HepG2 (cell line): ENCODE results near the gene CD300C. TPM values are rescaled to one million over a fixed set of nuclear protein-coding genes. Genes with fewer than 3 reads are reported as not detected.

Experiments
- E2F2 ChIP-seq: sonication (generic); formaldehyde crosslinking; IDR thresholded peaks from 2 replicates; pipeline ENCODE4 v1.4.0; 2020; ENCODE audit warnings: missing genetic modification reagents, borderline replicate concordance
- EP300 ChIP-seq, 3 experiments: sonication (generic) in 1 of 3; formaldehyde crosslinking in 1 of 3; IDR thresholded peaks; 2 replicates each; pipeline versions ENCODE4 v1.5.1 to v1.6.1; 2011 to 2020; ENCODE audit warnings: low read depth in 2 of 3, low read length in 2 of 3, borderline replicate concordance in 1 of 3, improper control_type of control experiment in 1 of 3, mild to moderate bottlenecking in 1 of 3, missing genetic modification reagents in 1 of 3, moderate library complexity in 1 of 3
- FOXO1 ChIP-seq: sonication (generic); formaldehyde crosslinking; IDR thresholded peaks from 2 replicates; pipeline ENCODE4 v1.4.0; 2020; ENCODE audit warnings: missing genetic modification reagents
- GFI1 ChIP-seq: sonication (generic); formaldehyde crosslinking; IDR thresholded peaks from 2 replicates; pipeline ENCODE4 v1.5.0; 2020; ENCODE audit warnings: missing genetic modification reagents, mild to moderate bottlenecking, borderline replicate concordance
- GMEB1 ChIP-seq: sonication (generic); formaldehyde crosslinking; IDR thresholded peaks from 2 replicates; pipeline ENCODE4 v1.5.1; 2020; ENCODE audit warnings: missing genetic modification reagents, mild to moderate bottlenecking, borderline replicate concordance
- HBP1 ChIP-seq: IDR thresholded peaks from 2 replicates; pipeline ENCODE4 v1.6.1; 2016; ENCODE audit warnings: low read depth, control low read depth
- HOMEZ ChIP-seq: IDR thresholded peaks from 2 replicates; pipeline ENCODE4 v1.6.1; 2016; ENCODE audit warnings: low read depth
- HOXA5 ChIP-seq: sonication (generic); formaldehyde crosslinking; IDR thresholded peaks from 2 replicates; pipeline ENCODE4 v1.4.0; 2020; ENCODE audit warnings: missing genetic modification reagents
- KDM1A ChIP-seq: IDR thresholded peaks from 2 replicates; pipeline ENCODE4 v1.6.1; 2016; ENCODE audit warnings: missing compliant biosample characterization
- MAZ ChIP-seq, 2 experiments: sonication (generic) in 1 of 2; formaldehyde crosslinking in 1 of 2; IDR thresholded peaks; 2 replicates each; pipeline versions ENCODE4 v1.5.0 to v1.6.1; 2012 to 2020; ENCODE audit warnings: low read depth in 2 of 2, mild to moderate bottlenecking in 2 of 2, borderline replicate concordance in 1 of 2, improper control_type of control experiment in 1 of 2, low read length in 1 of 2, missing genetic modification reagents in 1 of 2, moderate library complexity in 1 of 2
- MIER2 ChIP-seq: IDR thresholded peaks from 2 replicates; pipeline ENCODE4 v1.6.1; 2016; ENCODE audit warnings: missing biosample characterization, missing genetic modification reagents
- MLX ChIP-seq: IDR thresholded peaks from 2 replicates; pipeline ENCODE4 v1.6.1; 2016
- NFRKB ChIP-seq: fragments of 450-650 bp; IDR thresholded peaks from 2 replicates; pipeline ENCODE4 v1.6.1; 2017
- NFYC ChIP-seq: IDR thresholded peaks from 2 replicates; pipeline ENCODE4 v1.6.1; 2016; ENCODE audit warnings: missing genetic modification reagents, missing compliant biosample characterization
- TCF12 ChIP-seq, 2 experiments: fragments of 450-650 bp in 1 of 2; sonication (generic) in 1 of 2; formaldehyde crosslinking in 1 of 2; IDR thresholded peaks; 2 replicates each; pipeline versions ENCODE4 v1.6.1 to v1.8.0; 2017 to 2022; ENCODE audit warnings: antibody characterized with exemption in 1 of 2, mild to moderate bottlenecking in 1 of 2, missing genetic modification reagents in 1 of 2, moderate library complexity in 1 of 2
- TCF7L2 ChIP-seq: IDR thresholded peaks from 2 replicates; pipeline ENCODE4 v1.6.1; 2011; ENCODE audit warnings: mild to moderate bottlenecking, low read depth, low read length, moderate library complexity
- ZFX ChIP-seq: sonication (generic); formaldehyde crosslinking; IDR thresholded peaks from 2 replicates; pipeline ENCODE4 v1.4.0; 2020; ENCODE audit warnings: mild to moderate bottlenecking, low read depth, missing genetic modification reagents, moderate library complexity
- ZNF234 ChIP-seq: sonication (generic); formaldehyde crosslinking; conservative IDR thresholded peaks from 2 replicates; pipeline ENCODE4 v1.5.1; 2020; ENCODE audit warnings: mild to moderate bottlenecking, missing genetic modification reagents
- ZNF670 ChIP-seq: sonication (generic); formaldehyde crosslinking; IDR thresholded peaks from 2 replicates; pipeline ENCODE4 v1.8.0; 2022; ENCODE audit warnings: mild to moderate bottlenecking, missing genetic modification reagents, borderline replicate concordance
- ZZZ3 ChIP-seq: sonication (generic); formaldehyde crosslinking; IDR thresholded peaks from 2 replicates; pipeline ENCODE4 v1.4.0; 2020; ENCODE audit warnings: missing genetic modification reagents, mild to moderate bottlenecking, borderline replicate concordance
- polyA plus RNA-seq, 8 experiments: library from polyadenylated mRNA; depleted of rRNA in 3 of 8; stranded (reverse) in 7 of 8; unstranded in 1 of 8; fragments of >200 nt; fragmentation: Illumina TruSeq in 4 of 8; extraction: Trizol in 4 of 8; gene quantifications; 2 replicates each; pipeline versions ENCODE4 v1.2.1 to v1.2.3, GENCODE V29; 2011 to 2016; ENCODE audit warnings: low read depth in 4 of 8, missing spikeins in 1 of 8, mixed read lengths in 1 of 8; ENCODE audit not compliant: insufficient read depth in 1 of 8
- total RNA-seq, 5 experiments: library from RNA; depleted of rRNA; stranded (reverse); fragments of >200 nt; fragmentation: Illumina TruSeq; extraction: Trizol; gene quantifications; 2 replicates each; pipeline ENCODE4 v1.2.3, GENCODE V29; 2016; ENCODE audit warnings: low read depth in 1 of 5

The CD300C gene
- total and polyA plus RNA-seq, 2 of the 13 experiments (the other 11 are each of a cell fraction or from before 2014, with no cell fraction given), result not detected

- TF ChIP-seq EP300 (IDR thresholded peaks at IDR 0.05; ENCODE audit: low read depth in 2 of 2, low read length in 2 of 2) (0 out of 4 replicates have a peak, but pooled peaks of 1 of the 2 experiments have one; percentile 36), EP300 (CRISPR knock-in tag; IDR thresholded peaks at IDR 0.05; ENCODE audit: borderline replicate concordance) (no peak), TCF12 (IDR thresholded peaks at IDR 0.05) (no peak), TCF12 (CRISPR knock-in tag; IDR thresholded peaks at IDR 0.05) (no peak), ZNF670 (CRISPR knock-in tag) (no peak), GMEB1 (CRISPR knock-in tag) (no peak), MAZ (IDR thresholded peaks at IDR 0.05; ENCODE audit: borderline replicate concordance, low read depth, low read length) (no peak), MAZ (CRISPR knock-in tag; IDR thresholded peaks at IDR 0.05; ENCODE audit: low read depth) (no peak), E2F2 (CRISPR knock-in tag) (no peak), TCF7L2 (no peak), ZNF234 (CRISPR knock-in tag) (no peak), ZFX (CRISPR knock-in tag) (no peak; the same call in 1 of the 2 replicates), FOXO1 (CRISPR knock-in tag) (no peak), HBP1 (no peak), NFRKB (no peak), MLX (no peak), KDM1A (CRISPR knock-in tag) (no peak), HOMEZ (no peak), GFI1 (CRISPR knock-in tag) (no peak), NFYC (no peak), MIER2 (CRISPR knock-in tag) (no peak), HOXA5 (CRISPR knock-in tag) (no peak), ZZZ3 (CRISPR knock-in tag) (0 out of 2 replicates have a peak, but pooled peaks have one; percentile 42)
These were observed 31.1 kb downstream of the CD300C start (continued) for GRCh38 chr17:74514632-74515334.
